DLD1 (cell line): Measurements from ENCODE around the gene MBTD1.

Experiments
- in situ Hi-C: cut with HindIII; loops from 2 replicates; pipeline ENCODE4 v1.10.0; 2017; ENCODE audit warnings: low sequenced_read_pairs

The MBTD1 gene

DNA sequence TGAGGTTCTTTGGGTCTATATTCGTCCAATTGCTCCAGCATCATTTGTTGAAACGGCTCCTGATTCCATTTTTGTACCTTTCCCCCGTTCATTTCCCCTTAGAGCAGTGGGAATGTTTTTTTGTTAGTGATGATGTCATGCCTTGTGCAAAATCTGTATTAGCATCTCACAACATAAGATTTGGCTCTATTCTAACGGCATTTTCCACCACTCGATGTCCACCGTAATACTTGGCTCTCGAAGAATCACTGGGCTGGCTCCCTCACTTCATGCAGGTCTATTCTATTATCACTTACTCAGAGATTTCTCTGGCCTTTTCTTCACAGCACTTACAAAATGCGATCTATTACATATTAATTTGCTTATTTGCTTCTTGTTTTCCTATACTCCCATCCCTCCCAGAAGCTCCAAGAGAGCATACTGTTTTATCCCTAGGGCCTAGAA lies 107.1 kb downstream of the MBTD1 start:
- in situ Hi-C loops: no loop called here

DNA sequence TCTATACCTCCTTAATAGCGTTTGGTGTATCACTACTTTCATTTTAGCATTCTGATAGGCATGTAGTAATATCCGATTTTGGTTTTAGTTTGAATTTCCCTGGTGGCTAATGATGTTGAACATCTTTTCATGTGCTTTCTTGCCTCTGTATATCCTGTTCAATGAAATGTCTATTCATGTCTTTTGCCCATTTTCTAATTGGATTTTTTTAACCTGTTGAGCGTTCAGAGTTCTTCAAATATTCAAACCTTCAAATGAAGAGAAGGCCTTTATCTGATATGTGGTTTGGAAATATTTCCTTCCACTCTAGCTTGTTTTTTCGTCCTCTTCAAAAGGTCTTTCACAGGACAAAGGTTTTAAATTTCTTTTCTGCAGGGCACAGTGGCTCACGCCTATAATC lies 108.9 kb downstream of the MBTD1 start:
- in situ Hi-C loops: no loop called here

GRCh38 chr17:51149163-51149562 lies 110.7 kb downstream of the MBTD1 start:
- in situ Hi-C loops: no loop called here

- in situ Hi-C loops: no loop called here
Measured at GRCh38 chr17:51147650-51148049, 112.2 kb downstream of the MBTD1 start.

DNA sequence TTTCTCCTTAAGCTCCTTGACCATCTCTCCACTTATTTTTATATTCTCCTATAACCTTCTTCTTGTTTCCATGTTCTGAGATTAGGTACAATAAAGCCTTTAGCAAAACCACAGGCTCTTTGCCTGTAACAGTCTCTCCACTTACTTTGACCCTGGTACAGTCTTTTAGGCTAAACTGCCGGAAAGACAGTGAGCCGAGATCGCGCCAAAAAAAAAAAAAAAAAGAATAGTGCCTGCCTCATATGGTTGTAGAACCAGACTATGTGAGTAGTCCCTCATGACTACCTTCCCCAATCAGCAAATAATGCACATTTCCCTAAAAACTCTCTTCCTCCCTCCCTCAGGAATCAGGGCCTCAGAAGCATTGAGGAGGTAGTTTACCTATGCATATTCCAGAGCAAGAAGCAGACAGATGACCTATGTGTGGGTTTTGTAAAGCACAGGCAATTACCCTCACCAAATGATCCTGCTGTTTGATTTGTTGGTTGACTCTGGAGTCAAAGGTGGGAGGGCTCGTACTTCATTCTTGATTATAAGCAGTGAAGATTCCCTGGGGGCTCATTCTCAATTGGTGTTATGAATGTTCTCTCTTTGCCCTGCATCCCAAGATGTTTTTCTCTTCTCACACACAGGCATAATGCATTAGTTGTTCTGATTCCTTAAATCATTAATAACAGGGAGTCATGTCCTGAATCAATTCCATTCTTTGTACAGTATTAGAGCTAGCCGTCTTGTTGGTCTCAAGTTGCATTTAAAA lies 115.4 kb downstream of the MBTD1 start:
- in situ Hi-C loops: no loop called here

DNA sequence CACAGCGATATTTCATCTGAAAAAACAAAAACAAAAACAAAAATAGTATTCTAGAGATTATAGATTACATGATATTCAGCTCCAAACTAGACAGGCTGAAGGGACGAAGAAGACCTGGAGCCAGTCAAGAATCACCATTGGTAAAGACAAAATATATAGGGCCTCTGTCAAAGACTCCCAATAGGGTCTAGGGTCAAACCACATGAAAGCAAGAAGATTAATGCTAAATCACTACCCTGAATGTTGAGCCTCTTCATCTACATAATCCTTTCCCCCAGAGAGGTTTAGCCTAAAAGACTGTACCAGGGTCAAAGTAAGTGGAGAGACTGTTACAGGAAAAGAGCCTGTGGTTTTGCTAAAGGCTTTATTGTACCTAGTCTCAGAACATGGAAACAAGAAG lies 117.3 kb downstream of the MBTD1 start:
- in situ Hi-C loops: no loop called here

GRCh38 chr17:51135956-51136355 lies 123.9 kb downstream of the MBTD1 start:
- in situ Hi-C loops: no loop called here

GRCh38 chr17:51133365-51133764 lies 126.5 kb downstream of the MBTD1 start:
- in situ Hi-C loops: no loop called here

- in situ Hi-C loops: no loop called here
Measured at GRCh38 chr17:51132964-51133319, 126.9 kb downstream of the MBTD1 start.

DNA sequence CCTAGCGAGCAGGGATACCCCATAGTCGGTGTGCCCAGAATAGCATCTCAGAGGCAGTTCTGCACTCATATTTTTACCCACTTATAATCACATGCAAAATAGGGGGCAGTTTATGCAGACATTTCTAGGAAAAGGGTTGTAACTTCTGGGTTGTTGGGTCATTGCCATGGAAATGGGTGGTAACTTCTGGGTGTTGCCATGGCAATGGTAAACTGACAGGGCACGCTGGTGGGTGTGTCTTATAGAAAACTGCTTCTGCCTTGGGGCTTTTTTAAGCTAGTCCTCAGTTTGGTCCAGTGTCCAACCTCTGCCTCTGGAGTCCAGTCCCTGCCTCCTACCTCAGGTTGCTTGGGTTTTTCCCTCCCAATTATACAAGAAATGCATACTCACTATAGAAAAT lies 131.8 kb downstream of the MBTD1 start:
- in situ Hi-C loops: no loop called here
